ENCODE results near the gene HYDIN.
"Not testable (repeated sequence)": the region's sequence is repeated elsewhere in the genome, so short reads cannot be mapped to it uniquely, and the experiment has no call there.

Gene HYDIN

DNA sequence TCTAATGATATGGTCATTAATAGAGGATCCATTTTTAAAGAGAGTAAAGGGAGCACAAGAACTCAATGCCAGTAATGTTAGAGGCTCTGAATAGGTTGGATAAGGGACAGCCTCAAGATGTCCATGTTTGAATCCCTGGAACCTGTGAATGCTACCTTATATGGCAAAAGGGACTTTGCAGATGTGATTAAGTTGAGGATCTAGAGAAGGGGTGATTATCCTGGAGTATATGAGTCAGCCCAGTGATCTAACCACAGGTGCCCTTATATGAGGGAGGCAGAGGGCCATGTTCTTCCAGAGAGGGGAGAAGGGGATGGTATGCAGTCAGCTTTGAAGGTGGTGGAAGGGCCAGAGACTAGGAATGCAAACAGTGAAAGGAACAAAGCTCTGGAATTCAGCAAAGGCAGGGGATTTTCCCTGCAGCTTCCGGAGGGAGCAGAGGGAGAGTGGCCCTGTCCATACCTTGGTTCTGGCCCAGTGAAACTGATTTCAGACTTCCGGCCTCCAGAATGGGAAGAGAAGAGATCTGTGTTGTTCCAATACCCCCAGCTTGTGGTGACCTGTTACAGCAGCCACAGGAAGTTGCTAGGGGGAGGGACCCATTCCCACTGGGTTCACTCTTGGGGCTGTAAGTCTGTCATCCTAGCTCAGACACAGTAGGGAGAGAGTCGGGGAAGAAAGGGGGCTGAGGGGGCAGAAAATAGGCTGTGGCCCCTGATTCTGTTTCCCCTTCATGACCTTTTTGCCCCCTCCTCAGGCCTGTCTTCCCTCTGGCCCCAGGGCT is 220.9 kb downstream of the HYDIN start:
- in situ Hi-C loops (cut with MboI; ENCODE audit: low sequenced_read_pairs) = not testable (repeated sequence)

DNA sequence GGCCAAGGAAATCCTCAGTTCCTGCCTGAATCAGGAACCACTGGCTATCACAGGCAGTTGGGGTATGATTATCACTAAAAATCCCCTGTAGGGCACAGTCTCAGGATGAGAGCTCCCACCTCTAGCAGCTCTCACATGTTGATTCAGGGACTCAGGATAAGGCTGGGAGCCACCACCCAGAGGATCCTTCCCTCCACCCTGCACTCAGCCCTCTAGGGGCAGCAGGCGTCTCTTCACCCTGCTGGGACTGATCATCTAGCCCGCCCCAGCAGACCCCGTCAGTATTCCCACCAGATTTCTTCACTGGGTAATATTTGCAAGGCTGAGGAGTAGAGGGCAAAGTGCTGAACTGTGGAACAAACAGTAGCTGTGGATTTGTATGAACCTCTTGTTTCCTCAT is 224.0 kb downstream of the HYDIN start:
- in situ Hi-C loops (cut with MboI; ENCODE audit: low sequenced_read_pairs) = not testable (repeated sequence)

DNA sequence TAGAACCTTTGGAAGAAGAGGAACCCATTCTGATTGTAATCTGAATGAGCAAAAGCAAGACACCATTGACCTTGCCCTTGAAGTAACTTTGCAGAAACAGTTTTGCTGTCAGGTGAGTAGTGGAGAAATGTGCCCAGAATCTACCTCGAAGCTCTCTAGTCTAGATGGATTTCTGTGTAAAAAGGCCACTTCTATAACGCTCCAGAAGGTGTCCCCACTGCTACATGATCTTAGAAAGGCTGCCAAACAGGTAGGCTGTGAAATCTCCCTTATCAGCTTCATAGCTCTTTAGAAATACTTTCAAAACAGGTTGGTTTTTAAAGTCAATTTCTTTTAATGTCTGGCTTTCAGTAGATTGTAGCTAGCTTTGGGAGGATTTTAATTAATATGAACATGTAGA is 230.8 kb downstream of the HYDIN start:
- in situ Hi-C loops (cut with MboI; ENCODE audit: low sequenced_read_pairs) = not testable (repeated sequence)

DNA sequence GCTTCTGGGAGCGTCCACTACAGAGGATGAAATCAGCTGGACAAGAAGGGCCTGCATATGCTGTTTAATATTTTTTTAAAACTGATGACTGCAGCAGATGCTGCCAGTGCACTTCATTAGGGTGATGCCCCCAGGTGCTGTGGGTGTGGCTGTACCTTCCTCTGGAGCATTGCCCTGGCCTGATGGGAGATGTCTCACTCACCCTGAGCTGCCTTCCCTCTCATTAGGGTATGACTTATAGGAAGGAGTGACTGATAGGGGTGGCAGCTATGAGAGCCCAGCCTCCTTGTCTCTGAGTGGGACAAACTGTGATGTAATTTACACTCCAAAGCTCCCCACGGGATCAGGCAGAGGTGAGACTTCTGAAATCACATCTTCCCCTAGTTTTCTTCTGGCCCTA is 234.7 kb downstream of the HYDIN start:
- in situ Hi-C loops (cut with MboI; ENCODE audit: low sequenced_read_pairs) = not testable (repeated sequence)

DNA sequence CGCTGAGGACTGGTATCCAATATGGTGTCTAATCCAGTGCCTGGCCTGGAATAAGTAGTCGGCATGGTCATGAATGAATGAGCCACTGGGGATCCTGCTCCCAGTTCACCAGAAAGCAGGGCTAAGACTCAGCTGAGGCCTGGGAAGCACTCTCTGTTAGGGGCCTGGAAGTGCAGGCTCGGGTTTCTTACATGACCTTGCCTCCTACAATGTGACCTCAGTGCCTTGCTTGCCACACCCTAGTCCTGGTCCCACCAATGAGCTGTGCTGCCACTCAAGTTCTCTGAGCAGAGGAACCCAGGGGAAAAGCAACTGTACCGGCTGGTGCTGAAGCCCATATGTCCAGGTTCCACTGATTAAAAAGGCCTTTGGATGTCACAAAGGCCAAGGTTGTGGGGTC is 238.0 kb downstream of the HYDIN start:
- in situ Hi-C loops (cut with MboI; ENCODE audit: low sequenced_read_pairs) = not testable (repeated sequence)

DNA sequence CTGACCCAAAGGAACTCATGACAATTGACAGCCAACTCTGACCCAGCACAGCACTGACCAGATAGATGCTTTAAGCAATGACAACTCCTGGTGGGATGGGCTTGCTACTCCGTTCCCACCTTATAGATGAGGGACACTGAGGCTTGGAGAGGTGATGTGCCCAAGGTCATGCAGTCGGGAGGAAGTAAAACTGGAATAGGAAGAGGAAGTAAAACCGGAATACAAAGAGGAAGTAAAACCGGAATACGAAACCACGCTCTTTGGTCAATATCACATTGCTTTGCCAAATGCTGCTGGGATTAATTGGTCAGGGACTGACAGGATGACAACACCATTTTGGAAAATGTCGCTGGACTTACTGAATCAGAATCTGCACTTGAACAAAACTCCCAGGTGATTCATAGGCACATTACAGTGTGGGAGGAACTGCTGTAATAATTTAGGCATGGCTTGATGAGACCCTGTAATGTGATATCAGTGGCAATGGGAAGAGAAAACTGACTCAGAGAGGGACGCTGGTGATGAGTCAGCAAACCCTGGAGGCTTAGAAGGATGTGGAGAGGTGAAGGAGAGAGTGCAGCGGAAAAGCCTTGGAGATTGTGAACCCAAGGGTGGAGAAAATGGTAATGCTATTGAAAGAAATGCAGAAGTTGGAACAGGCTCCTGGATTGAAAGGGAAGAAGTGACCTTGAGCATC is 243.4 kb downstream of the HYDIN start:
- in situ Hi-C loops (cut with MboI; ENCODE audit: low sequenced_read_pairs) = not testable (repeated sequence)

DNA sequence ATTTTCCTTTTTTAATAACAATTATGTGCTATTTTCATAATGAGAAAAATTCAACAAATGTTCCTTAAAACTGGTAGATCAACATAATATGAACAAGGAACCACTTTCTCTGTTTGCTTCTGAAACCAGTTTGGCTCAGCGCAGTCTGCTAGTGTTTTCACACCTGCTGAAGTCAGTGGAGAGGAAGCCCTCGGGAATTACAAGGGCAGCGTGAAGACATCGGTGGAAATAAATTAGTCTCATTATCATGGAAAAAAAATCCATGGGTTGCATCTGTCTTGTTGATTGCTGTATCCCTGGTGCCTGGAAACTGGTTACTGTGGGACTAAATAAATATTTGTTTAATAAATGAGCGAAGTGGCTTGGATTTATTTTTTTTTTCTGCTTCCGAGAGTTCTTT is 245.8 kb downstream of the HYDIN start:
- in situ Hi-C loops (cut with MboI; ENCODE audit: low sequenced_read_pairs) = not testable (repeated sequence)

DNA sequence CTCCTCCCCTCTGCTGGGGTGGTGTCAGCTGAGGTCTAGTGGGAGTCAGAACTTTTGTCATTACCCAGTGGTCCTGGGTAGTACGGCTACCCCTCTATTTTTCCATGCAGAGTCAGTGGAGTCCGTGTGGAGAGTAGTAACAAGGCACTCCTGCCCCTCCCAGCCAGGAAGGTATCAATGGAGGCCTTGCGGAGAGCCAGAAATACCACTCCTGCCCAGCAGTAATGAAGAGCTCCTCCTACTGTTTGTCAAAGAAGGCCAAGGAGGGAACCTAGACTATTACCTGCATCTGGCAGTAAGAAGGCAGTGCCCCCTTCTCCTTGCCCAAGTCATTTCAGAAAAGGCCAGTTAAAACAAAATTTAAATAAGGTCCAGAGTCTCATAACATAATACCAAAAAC is 262.2 kb downstream of the HYDIN start:
- in situ Hi-C loops (cut with MboI; ENCODE audit: low sequenced_read_pairs) = not testable (repeated sequence)

DNA sequence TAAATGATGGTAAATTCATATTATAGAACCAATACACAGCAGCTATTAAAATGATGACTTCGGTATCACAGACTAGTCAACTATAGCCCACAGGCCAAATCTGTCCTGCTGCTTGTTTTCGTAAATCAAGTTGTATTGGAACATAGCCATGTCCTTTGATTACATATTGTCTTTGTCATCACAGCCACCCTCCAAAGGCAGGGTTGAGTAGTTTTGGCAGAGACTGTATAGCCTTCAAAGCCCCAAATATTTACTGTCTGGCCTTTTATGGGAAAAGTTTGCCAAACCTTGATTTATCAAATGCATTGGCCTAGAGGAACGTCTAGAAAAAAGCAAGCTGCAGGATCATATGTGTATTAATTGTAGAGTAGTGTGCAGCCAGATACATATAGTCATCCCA is 270.4 kb downstream of the HYDIN start:
- in situ Hi-C loops (cut with MboI; ENCODE audit: low sequenced_read_pairs) = not testable (repeated sequence)

DNA sequence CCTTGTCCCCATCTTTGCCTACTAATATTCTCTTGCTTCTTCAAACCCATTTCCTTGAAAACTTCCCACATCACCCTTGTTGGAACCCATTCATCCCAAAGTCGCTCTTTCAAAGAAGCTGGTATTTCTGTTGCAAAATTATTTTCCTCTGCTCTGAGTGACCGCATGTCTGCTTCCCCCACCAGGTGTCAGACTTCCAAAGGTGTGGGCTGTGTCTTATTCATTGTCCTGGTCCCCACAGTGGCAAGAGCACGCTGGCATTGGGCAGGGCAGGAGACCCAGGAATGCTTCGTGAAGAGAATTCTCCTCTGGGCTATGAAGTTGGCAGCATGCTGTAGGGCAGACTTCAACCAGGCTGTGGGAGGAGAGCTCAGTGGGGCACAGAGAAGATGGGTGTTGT is 275.6 kb downstream of the HYDIN start:
- in situ Hi-C loops (cut with MboI; ENCODE audit: low sequenced_read_pairs) = not testable (repeated sequence)

DNA sequence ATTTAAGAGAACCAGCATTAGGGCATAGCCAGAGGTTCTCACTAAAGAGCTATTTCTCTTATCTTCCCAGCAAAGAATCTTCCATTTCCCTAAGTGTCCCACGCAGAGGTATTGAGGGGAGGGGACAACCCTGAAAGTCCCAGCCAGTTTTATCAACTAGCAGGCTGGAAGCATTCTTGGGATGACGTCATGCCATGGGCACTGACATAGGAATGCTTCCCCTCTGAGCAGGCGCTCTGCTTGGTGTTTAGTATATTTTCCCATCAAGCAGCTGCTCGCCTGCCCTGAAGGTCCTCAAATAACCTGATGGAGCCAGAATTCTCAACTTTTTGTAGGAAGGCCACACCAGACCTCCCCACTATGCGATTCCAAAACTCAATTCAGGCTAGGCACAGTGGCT is 276.7 kb downstream of the HYDIN start:
- in situ Hi-C loops (cut with MboI; ENCODE audit: low sequenced_read_pairs) = not testable (repeated sequence)

DNA sequence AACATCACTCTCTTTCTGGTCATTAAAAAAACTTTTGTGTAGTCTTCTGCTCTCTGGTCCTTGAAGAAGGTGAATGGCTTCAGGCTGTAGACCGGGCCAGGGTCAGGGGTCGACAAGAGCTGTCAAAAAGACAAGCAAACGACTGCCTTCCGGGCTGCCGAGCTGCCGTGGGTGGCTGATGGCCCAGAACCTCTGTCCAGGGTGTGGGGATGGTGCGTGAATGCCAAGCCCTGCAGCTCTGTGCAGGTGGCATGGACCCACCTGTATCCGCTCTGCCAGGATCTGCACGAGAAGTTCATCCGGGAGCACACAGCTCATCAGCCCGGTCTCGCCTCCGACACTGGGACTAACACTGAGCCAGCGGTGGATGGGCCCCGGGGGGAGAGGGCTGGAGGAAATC is 287.0 kb downstream of the HYDIN start:
- in situ Hi-C loops (cut with MboI; ENCODE audit: low sequenced_read_pairs) = not testable (repeated sequence)

DNA sequence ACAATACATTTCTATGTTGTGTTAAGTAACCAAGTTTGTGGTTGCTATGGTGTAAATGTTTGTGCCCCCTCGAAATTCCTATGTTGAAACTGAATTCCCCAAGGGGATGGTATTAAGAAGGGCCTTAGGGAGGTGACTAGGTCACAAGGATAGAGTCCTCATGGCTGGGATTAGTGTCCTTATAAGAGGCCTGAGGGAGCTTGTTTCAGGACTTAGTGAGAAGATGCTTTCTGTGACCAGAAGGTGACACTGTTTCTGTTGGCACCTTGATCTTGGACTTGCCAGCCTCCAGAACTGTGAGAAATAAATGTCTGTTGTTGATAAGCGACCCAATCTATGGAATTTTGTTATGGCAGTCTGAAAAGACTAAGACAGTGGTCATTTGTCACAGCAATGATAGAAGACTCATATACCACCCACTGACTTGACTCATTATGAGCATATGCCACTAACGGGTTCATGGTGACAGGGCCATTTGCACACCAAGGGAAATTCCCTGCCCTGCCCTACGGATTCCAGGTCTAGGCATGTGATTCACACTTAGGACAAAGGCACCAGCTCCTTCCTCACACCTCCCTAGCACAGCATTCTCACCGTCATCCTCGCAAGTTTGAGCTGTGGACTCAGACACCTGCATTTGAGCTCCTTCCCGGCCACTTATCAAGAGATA is 290.7 kb downstream of the HYDIN start:
- in situ Hi-C loops (cut with MboI; ENCODE audit: low sequenced_read_pairs) = not testable (repeated sequence)

DNA sequence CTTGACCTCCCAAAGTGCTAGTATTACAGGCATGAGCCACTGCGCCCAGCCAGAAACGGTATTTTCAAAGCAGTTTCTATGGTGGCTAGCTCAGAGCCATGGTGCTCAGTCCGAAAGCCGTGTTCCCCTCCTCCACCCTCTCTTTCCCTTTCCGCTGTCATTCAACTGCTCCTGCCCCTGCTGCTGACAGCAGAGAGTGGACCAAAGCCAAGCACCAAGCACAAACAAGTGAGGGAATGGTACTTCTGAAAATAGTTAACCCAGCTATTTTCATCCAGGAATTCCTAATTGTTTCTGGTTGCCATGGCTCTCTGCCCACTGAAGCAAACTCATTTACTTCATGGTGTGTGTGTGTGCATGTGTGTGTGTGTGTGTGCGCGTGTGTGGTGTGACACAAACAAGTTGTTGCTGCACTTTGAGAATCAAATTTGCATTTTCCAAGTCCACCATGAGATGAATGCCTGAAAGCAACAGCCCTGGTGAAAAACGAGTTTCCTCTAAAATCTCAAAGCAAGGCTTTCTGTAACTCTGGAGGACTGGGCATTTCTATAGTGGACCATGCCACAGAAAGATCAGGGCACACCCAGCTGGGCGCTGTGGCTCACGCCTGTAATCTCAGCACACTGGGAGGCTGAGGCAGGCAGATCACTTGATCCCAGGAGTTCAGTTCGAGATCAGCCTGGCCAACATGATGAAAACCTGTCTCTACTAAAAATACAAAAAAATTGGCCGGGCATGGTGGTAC is 293.6 kb downstream of the HYDIN start:
- in situ Hi-C loops (cut with MboI; ENCODE audit: low sequenced_read_pairs) = not testable (repeated sequence)

DNA sequence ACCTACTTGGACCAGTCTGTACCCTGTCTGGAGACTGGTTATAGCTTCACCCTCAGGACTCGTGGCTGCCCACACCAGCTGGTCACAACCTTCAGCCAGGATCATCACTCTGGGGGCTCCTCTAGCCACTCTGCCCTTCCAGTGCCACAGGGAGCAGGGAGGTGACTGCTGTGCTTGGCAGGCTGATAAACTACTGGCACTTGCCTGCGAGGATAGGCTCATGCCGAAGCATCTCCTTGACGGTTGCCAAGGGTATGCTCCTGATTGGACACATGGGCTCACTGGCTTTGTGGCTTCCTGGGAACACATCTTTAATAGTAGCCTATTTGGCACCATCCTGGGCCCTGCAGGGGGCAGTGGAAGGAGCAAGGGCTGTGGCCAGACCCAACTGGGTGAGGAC is 295.2 kb downstream of the HYDIN start:
- in situ Hi-C loops (cut with MboI; ENCODE audit: low sequenced_read_pairs) = not testable (repeated sequence)

DNA sequence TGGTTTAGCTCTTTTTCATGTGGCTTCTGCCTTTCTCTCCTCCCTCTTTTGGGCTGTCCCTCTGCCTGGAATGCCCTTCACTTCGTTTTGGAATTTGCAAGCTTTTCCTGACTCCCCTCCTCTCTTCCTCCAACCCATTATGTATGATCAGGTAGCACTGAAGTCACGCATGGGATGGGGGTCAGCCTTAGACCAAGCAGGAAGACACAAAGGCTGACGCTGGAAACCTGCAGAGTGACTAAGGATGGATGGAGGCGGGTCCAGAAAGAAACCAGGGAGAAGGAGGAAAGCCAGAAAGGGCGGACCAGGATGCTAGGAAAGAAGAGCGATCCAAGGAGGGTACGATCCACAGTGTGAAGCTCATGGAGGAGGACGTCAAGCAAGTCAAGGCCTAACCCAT is 296.8 kb downstream of the HYDIN start:
- in situ Hi-C loops (cut with MboI; ENCODE audit: low sequenced_read_pairs) = not testable (repeated sequence)

DNA sequence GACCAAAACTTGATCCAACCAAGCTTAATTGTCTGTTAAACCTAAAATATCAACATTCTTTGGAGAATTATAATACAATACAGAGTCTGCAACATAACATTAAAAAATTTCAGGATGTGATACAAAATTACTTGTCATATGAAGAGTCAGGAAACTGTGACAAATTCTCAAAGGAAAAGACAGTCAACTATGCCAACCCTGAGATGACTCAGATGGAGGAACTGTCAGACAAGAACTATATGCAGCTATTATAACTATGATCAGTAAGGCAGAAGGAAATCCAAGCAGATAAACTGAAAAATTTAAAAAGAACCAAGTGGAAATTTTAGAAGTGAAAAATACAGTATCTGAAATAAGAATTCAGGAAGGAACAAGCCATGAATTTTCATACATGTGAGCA is 299.8 kb downstream of the HYDIN start:
- in situ Hi-C loops (cut with MboI; ENCODE audit: low sequenced_read_pairs) = not testable (repeated sequence)

DNA sequence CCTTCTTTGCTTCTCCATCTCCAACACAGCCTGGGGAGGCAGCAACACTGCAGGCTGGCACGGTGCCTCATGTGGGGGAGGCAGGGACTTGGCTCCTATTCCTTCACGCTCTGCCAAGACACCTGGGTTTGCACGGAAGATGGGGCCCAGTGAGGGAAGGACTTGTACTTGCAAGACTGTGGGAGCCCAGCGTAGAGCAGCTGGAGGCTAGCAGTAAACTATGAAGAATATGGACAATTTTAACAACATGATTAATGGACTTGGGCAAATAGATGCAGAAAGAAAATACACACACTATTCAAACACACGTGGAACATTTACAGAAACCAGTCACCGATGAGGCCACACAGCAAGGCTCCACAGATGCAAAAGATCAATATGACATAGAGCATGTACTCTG is 308.4 kb downstream of the HYDIN start:
- in situ Hi-C loops (cut with MboI; ENCODE audit: low sequenced_read_pairs) = not testable (repeated sequence)

DNA sequence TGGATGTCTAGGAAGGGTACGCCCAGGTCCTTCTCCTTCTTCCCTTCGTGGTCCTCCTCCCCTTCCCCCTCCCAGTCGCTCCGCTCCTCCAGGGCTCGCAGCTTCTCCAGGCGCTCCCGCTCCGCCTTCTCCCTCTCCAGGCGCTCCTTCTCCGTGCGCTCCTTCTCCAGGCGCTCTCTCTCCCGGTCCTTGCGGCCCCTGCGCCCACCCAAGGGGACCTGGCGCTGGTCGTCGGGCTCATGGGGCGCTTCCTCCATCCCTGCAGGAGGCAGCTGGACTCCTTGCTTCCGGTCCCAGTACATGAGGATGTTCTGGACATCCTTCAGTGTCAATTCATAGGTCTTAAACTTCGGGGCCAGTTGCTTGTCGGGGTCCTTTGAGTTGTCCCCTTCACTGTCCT is 309.9 kb downstream of the HYDIN start:
- in situ Hi-C loops (cut with MboI; ENCODE audit: low sequenced_read_pairs) = not testable (repeated sequence)

DNA sequence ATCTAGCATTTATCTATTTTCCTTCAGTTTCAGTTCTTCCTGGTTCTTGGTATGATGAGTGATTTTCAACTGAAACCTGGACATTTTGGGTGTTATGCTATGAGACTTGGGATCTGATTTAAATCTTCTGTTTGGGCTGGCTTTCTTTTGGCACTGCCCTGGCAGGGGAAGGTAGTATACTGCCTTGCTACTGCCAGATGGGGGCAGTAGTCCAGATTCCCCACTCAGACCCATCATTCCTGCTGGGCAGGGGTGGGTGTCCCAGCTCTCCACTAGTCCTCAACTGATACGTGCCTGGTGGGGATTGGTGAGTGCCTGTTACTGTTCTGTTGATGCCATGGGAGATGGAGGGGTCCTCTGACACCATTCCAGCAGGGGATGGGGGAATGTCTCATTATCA is 342.3 kb downstream of the HYDIN start:
- in situ Hi-C loops (cut with MboI; ENCODE audit: low sequenced_read_pairs) = not testable (repeated sequence)

DNA sequence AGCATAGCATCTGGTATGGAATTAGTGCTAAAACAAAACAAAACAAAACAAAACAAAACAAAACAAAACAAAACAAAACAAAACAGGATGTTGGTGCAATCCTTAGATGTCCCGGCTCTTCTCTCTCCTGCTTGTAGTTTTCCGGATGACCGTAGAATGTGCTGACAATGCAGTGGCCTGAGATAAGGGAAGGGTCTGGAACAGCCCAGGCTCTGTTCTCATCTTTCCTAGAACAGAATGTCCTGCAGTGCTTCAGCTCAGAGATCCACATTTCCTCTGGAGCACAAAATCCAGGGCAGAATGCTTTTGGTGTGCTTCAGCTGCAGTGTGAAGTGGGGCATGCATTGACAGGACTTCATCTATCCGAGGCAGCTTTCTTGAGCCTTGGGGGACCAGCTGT is 345.9 kb downstream of the HYDIN start:
- in situ Hi-C loops (cut with MboI; ENCODE audit: low sequenced_read_pairs) = not testable (repeated sequence)

All from hTERT RPE-1 (cell line).